ENCODE measurements around the gene KANSL2. TPM values are rescaled to one million over a fixed set of nuclear protein-coding genes. Genes with fewer than 3 reads are reported as not detected.
"Not testable (repeated sequence)": the region's sequence is repeated elsewhere in the genome, so short reads cannot be mapped to it uniquely, and the experiment has no call there.

Gene KANSL2
- total RNA-seq, 4 donors from 2014 or later = 34.1 to 431 (median 59.3) TPM

- intact Hi-C loops (cut with DNase I; ENCODE audit: low total_unique reads) = no loop called here
- peak; percentile 98 to 99 for DNase-seq
- Histone ChIP-seq H3K9me3 (no peaks in the 10 kb centered on the region), H3K4me3 (peak within 1 kb of the TSS; percentile 69 to 70), H3K27me3 (no peaks in the 10 kb centered on the region), H3K4me1 (peaks cover 6 to 12% of the 10 kb centered on the region in 2 donors), H3K27ac (peak within 1 kb of the TSS; percentile 91 to 94), H3K36me3 (no peaks in the 10 kb centered on the region)
- TF ChIP-seq POLR2A (IDR thresholded peaks at IDR 0.05) (peak; percentile 23 to 64), CTCF (IDR thresholded peaks at IDR 0.05) (peak; percentile 21 to 62 (median 38))
Observed at GRCh38 chr12:48716493-48717251, 34.6 kb upstream of the KANSL2 start, which contains the start of gene CCNT1. CCNT1 (minus strand) TSS chr12:48716707; CDS start chr12:48716675, 32 bp downstream.

GRCh38 chr12:48716168-48716492, 34.1 kb upstream of the KANSL2 start:
- DNase-seq = no peak
- H3K4me1 ChIP-seq = peaks cover 6 to 12% of the 10 kb centered on the region in 2 donors
- H3K27ac ChIP-seq = peak overlapping the region; percentile 91 to 94
- intact Hi-C loops (cut with DNase I; ENCODE audit: low total_unique reads) = no loop called here
- peak overlapping the region; percentile 69 to 70 for H3K4me3 ChIP-seq
- TF ChIP-seq POLR2A (IDR thresholded peaks at IDR 0.05) (no peak), CTCF (IDR thresholded peaks at IDR 0.05) (no peak)
- H3K27me3 ChIP-seq = no peaks in the 10 kb centered on the region
- H3K9me3 ChIP-seq = no peaks in the 10 kb centered on the region
- no peaks in the 10 kb centered on the region for H3K36me3 ChIP-seq

- H3K36me3 ChIP-seq = no peaks in the 10 kb centered on the region
- H3K27me3 ChIP-seq = no peaks in the 10 kb centered on the region
- H3K27ac ChIP-seq = no peak overlapping the region
- intact Hi-C loops (cut with DNase I; ENCODE audit: low total_unique reads) = no loop called here
- H3K4me1 ChIP-seq = peaks cover 6 to 12% of the 10 kb centered on the region in 2 donors
- no peak for DNase-seq
- no peak for TF ChIP-seq CTCF (IDR thresholded peaks at IDR 0.05)
- no peak for TF ChIP-seq POLR2A (IDR thresholded peaks at IDR 0.05)
- no peaks in the 10 kb centered on the region for H3K9me3 ChIP-seq
- H3K4me3 ChIP-seq = no peak overlapping the region
Observed at GRCh38 chr12:48712209-48712608, 30.2 kb upstream of the KANSL2 start.

GRCh38 chr12:48698822-48699221, 16.8 kb upstream of the KANSL2 start:
- H3K9me3 ChIP-seq; H3K27ac ChIP-seq; intact Hi-C loops (cut with DNase I; ENCODE audit: low total_unique reads); H3K36me3 ChIP-seq; DNase-seq; H3K4me1 ChIP-seq; H3K27me3 ChIP-seq; H3K4me3 ChIP-seq: not testable (repeated sequence)

- peaks cover 0 to 5% of the 10 kb centered on the region in 2 donors for H3K4me1 ChIP-seq
- no peaks in the 10 kb centered on the region for H3K27me3 ChIP-seq
- intact Hi-C loops (cut with DNase I; ENCODE audit: low total_unique reads) = no loop called here
- H3K27ac ChIP-seq = no peak overlapping the region
- H3K36me3 ChIP-seq = no peaks in the 10 kb centered on the region
- TF ChIP-seq POLR2A (IDR thresholded peaks at IDR 0.05) = no peak
- no peak for TF ChIP-seq CTCF (IDR thresholded peaks at IDR 0.05)
- H3K4me3 ChIP-seq = no peak overlapping the region
- DNase-seq = no peak
- H3K9me3 ChIP-seq = no peaks in the 10 kb centered on the region
Observed at GRCh38 chr12:48696626-48697025, 14.6 kb upstream of the KANSL2 start.
